GM12892 (cell line): ENCODE data around the gene OR2L8.
"Not testable (repeated sequence)": the region's sequence is repeated elsewhere in the genome, so short reads cannot be mapped to it uniquely, and the experiment has no call there.

Experiments used
- POLR2A ChIP-seq: IDR thresholded peaks from 2 replicates; pipeline ENCODE4 v1.6.1; 2011; ENCODE audit warnings: low read depth, low read length, control low read depth
- POLR2AphosphoS5 ChIP-seq: IDR thresholded peaks from 2 replicates; pipeline ENCODE4 v1.6.1; 2011; ENCODE audit warnings: low read depth, low read length, control low read depth
- TAF1 ChIP-seq: IDR thresholded peaks from 2 replicates; pipeline ENCODE4 v1.6.1; 2011; ENCODE audit warnings: low read depth, mild to moderate bottlenecking, control low read depth, low read length, borderline replicate concordance

DNA sequence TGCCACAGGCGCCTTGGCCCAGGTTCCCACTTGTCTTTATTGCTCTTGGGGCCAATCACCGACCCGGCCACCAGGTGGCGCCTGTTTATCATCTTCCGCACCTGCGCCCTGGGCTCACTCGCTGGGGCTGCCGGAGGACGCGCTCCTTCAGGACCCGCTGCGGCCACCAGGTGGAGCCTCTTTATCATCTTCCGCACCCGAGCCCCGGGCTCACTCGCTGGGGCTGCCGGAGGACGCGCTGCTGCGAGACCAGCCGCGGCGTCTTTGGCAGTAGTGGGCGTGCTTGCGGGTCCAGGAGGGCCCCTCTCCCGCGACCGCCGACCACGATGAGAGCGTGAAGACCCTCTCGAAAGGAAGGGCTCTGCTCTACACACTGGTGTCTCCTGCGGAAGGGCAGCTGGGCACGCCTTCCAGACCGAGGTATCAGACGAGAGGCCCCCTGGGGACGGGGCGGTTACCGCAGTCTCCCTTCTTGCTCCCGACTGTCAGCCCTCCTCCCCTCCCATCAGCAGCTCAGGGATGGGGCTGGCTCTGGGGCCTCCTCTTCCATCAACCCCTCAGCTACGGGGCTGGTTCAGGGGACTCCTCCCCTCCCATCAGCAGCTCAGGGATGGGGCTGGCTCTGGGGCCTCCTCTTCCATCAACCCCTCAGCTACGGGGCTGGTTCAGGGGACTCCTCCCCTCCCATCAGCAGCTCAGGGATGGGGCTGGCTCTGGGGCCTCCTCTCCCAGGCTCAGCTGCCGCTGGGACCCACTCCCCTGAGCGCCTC, 11.5 kb upstream of the OR2L8 start:
- TF ChIP-seq POLR2A, POLR2AphosphoS5, TAF1: not testable (repeated sequence)
